ENCODE results near the gene BTBD19. TPM values are rescaled to one million over a fixed set of nuclear protein-coding genes. Genes with fewer than 3 reads are reported as not detected.
"Not testable (repeated sequence)": the region's sequence is repeated elsewhere in the genome, so short reads cannot be mapped to it uniquely, and the experiment has no call there.

BTBD19 gene, protein sequence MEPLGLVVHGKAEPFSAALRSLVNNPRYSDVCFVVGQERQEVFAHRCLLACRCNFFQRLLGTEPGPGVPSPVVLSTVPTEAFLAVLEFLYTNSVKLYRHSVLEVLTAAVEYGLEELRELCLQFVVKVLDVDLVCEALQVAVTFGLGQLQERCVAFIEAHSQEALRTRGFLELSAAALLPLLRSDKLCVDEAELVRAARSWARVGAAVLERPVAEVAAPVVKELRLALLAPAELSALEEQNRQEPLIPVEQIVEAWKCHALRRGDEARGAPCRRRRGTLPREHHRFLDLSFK
- 16.5 TPM for total RNA-seq
- polyA plus RNA-seq (ENCODE audit: insufficient read depth, low read depth, low replicate concordance), result 3.2 TPM
- long read RNA-seq, donor 1, partial matches to known transcripts, result 0 of 3 reads
- long read RNA-seq, donor 1, other reads (novel, unspliced or antisense), result 0 of 3 reads
- long read RNA-seq, donor 2, result 0 reads
- long read RNA-seq, donor 3, partial matches to known transcripts, result 0 of 1 reads
- long read RNA-seq, donor 3, other reads (novel, unspliced or antisense), result 0 of 1 reads
- long read RNA-seq, donor 4, partial matches to known transcripts, result 0 of 1 reads
- long read RNA-seq, donor 4, other reads (novel, unspliced or antisense), result 0 of 1 reads
- long read RNA-seq, donor 5, result 0 reads
- long read RNA-seq, donor 6, result 0 reads
- long read RNA-seq, donor 7, partial matches to known transcripts, result 0 of 6 reads
- long read RNA-seq, donor 7, other reads (novel, unspliced or antisense), result 6 of 6 reads
- long read RNA-seq, donor 8, result 0 reads
- long read RNA-seq, donor 9, partial matches to known transcripts, result 0 of 1 reads
- long read RNA-seq, donor 9, other reads (novel, unspliced or antisense), result 0 of 1 reads
- long read RNA-seq, donor 10, result 0 reads

DNA sequence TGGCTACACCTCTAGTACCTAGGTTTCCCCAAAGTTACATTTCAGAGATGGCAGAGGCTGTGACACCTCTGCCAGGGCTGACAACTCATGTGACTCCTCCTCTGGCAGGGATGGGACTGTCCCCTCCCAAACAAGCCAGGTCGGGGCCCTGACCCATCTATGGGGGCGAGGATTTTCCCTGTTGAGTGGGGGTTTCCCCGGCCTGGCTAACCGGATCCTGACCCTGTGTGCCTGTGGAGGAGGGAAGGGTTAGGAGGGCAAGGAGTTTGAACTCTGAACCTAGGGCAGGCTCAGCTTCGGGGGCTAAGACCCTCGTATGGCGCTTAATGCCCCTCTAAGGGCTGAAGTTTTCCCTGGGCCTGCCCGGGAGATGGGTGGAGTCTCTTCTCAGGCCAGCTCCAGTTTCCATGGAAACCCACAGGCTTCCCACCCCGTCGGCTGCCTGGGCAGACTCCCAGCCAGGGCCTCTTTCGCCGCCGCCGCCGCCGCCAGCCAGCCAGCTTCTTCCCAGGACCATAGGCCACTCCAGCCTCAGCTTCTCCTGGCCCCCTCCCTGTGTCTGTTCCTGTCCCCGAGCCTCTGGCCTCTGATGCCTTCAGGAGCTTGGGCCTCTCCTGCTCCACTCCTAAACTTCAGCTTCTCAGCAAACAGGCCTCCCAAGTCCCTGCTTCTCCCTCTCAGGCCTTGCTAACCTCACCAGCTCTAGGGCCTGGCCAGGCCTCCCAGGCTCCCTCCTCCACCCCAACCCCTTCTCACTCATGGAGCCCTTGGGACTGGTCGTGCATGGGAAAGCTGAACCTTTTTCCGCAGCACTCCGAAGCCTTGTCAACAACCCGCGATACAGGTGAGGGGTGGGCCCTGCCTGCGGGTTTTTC is at the start of gene BTBD19:
Gene BTBD19 (plus strand): TSS at position 461 of the 875 bp plus-strand sequence. CDS start 298 bp downstream, at position 759.
- DNase-seq (peak; percentile 92 to 96 (median 95)), FAIRE-seq (no peak)
- H3K27me3 ChIP-seq (ENCODE audit: control insufficient read depth, insufficient read depth, low read length), result no peaks in the 10 kb centered on the region
- no peak for TF ChIP-seq CTCF (IDR thresholded peaks at IDR 0.05; ENCODE audit: borderline replicate concordance, extremely low read depth, insufficient read depth)
- peak within 1 kb of the TSS; percentile 35 to 97 (median 61) for H3K9ac ChIP-seq (ENCODE audit: low read length in 3 of 3)
- no peaks in the 10 kb centered on the region for H3K9me3 ChIP-seq (ENCODE audit: control insufficient read depth in 2 of 3, insufficient read depth in 1 of 3, low read length in 3 of 3)
- H3K4me3 ChIP-seq (ENCODE audit: low read length in 3 of 3), result peak within 1 kb of the TSS; percentile 12 to 45 (median 42)
- H3K36me3 ChIP-seq (ENCODE audit: control insufficient read depth in 2 of 3, insufficient read depth in 3 of 3, low read length in 3 of 3), result peaks cover 0 to 8% (median 2%) of the 10 kb centered on the region in 3 donors
- peaks cover 19 to 48% (median 39%) of the 10 kb centered on the region in 3 donors for H3K4me1 ChIP-seq (ENCODE audit: control insufficient read depth in 2 of 3, insufficient read depth in 2 of 3, low read depth in 1 of 3, low read length in 3 of 3)
- H3K27ac ChIP-seq (ENCODE audit: low read depth in 2 of 2, low read length in 2 of 2), result peak within 1 kb of the TSS; percentile 98 to 100
- intact Hi-C loops (cut with DNase I), result no loop called here

DNA sequence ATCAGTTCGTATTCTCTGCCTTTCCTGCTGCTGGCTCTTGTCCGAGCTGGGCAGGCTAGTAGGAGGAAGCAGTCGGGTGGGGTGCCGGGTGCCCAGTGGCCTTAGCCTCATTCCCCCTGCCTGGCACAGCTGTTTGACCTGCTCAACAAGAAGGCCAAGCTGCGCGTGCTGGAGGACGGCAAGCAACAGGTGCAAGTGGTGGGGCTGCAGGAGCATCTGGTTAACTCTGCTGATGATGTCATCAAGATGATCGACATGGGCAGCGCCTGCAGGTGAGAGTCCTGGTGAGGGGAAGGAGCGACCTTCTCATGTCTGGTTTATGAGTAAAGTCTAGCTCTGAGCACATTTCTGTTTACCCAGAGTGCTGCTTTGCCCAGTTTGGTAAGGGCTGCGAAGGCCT is 49.2 kb upstream of the BTBD19 start:
- no peaks in the 10 kb centered on the region for H3K9me3 ChIP-seq (ENCODE audit: control insufficient read depth in 2 of 3, insufficient read depth in 1 of 3, low read length in 3 of 3)
- H3K27ac ChIP-seq (ENCODE audit: low read depth in 2 of 2, low read length in 2 of 2), result no peak overlapping the region
- DNase-seq (no peak), FAIRE-seq (no peak)
- H3K4me3 ChIP-seq (ENCODE audit: low read length in 3 of 3), result no peak overlapping the region
- intact Hi-C loops (cut with DNase I), result no loop called here
- TF ChIP-seq CTCF (IDR thresholded peaks at IDR 0.05; ENCODE audit: borderline replicate concordance, extremely low read depth, insufficient read depth), result no peak
- no peak overlapping the region for H3K9ac ChIP-seq (ENCODE audit: low read length in 3 of 3)
- no peaks in the 10 kb centered on the region for H3K4me1 ChIP-seq (ENCODE audit: control insufficient read depth in 2 of 3, insufficient read depth in 2 of 3, low read depth in 1 of 3, low read length in 3 of 3)
- H3K36me3 ChIP-seq (ENCODE audit: control insufficient read depth in 2 of 3, insufficient read depth in 3 of 3, low read length in 3 of 3), result no peaks in the 10 kb centered on the region
- H3K27me3 ChIP-seq (ENCODE audit: control insufficient read depth, insufficient read depth, low read length), result no peaks in the 10 kb centered on the region

DNA sequence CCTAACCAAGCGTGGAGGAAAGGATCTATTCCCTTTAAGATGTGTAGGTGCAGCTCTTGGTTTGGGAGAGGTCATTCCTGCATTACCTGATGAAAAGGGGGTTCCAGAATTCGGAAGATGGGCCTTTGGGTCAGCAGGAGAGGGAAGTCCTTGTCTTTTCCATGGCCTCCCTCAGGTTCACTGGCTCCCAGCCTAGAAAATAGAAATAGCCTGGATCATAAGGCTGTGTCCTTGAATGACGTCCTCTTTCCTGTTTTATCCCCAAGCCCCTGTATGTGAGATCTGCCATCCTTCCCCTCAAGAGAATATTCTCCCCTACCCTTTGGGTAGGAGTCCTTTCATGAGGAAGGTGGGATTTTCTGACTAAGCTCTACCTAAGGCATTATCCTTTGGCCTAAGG is 47.4 kb upstream of the BTBD19 start:
- TF ChIP-seq CTCF (IDR thresholded peaks at IDR 0.05; ENCODE audit: borderline replicate concordance, extremely low read depth, insufficient read depth), result no peak
- no peaks in the 10 kb centered on the region for H3K36me3 ChIP-seq (ENCODE audit: control insufficient read depth in 2 of 3, insufficient read depth in 3 of 3, low read length in 3 of 3)
- H3K9ac ChIP-seq (ENCODE audit: low read length in 3 of 3), result no peak overlapping the region
- no peaks in the 10 kb centered on the region for H3K9me3 ChIP-seq (ENCODE audit: control insufficient read depth in 2 of 3, insufficient read depth in 1 of 3, low read length in 3 of 3)
- no peak for DNase-seq
- FAIRE-seq, result no peak
- H3K4me3 ChIP-seq (ENCODE audit: low read length in 3 of 3), result no peak overlapping the region
- intact Hi-C loops (cut with DNase I), result no loop called here
- H3K27ac ChIP-seq (ENCODE audit: low read depth in 2 of 2, low read length in 2 of 2), result no peak overlapping the region
- no peaks in the 10 kb centered on the region for H3K4me1 ChIP-seq (ENCODE audit: control insufficient read depth in 2 of 3, insufficient read depth in 2 of 3, low read depth in 1 of 3, low read length in 3 of 3)
- no peaks in the 10 kb centered on the region for H3K27me3 ChIP-seq (ENCODE audit: control insufficient read depth, insufficient read depth, low read length)

GRCh38 chr1:44766421-44766820 is 41.9 kb upstream of the BTBD19 start:
- H3K9me3 ChIP-seq (ENCODE audit: control insufficient read depth in 2 of 3, insufficient read depth in 1 of 3, low read length in 3 of 3); DNase-seq; intact Hi-C loops (cut with DNase I); H3K27ac ChIP-seq (ENCODE audit: low read depth in 2 of 2, low read length in 2 of 2); H3K4me3 ChIP-seq (ENCODE audit: low read length in 3 of 3); H3K9ac ChIP-seq (ENCODE audit: low read length in 3 of 3); H3K36me3 ChIP-seq (ENCODE audit: control insufficient read depth in 2 of 3, insufficient read depth in 3 of 3, low read length in 3 of 3); H3K4me1 ChIP-seq (ENCODE audit: control insufficient read depth in 2 of 3, insufficient read depth in 2 of 3, low read depth in 1 of 3, low read length in 3 of 3); H3K27me3 ChIP-seq (ENCODE audit: control insufficient read depth, insufficient read depth, low read length); FAIRE-seq: not testable (repeated sequence)
